ENCODE results near the gene PTPRN2. TPM values are rescaled to one million over a fixed set of nuclear protein-coding genes. Genes with fewer than 3 reads are reported as not detected.

PTPRN2 gene
- total RNA-seq, 4 donors from 2014 or later: 14.9 to 34.3 (median 21.3) TPM

GRCh38 chr7:157774495-157774894, 813.1 kb downstream of the PTPRN2 start:
- TF ChIP-seq POLR2A (IDR thresholded peaks at IDR 0.05) (no peak), CTCF (IDR thresholded peaks at IDR 0.05) (no peak)
- H3K27ac ChIP-seq: no peak overlapping the region
- H3K27me3 ChIP-seq: no peaks in the 10 kb centered on the region
- H3K4me1 ChIP-seq: no peaks in the 10 kb centered on the region
- no peak overlapping the region for H3K4me3 ChIP-seq
- no peaks in the 10 kb centered on the region for H3K36me3 ChIP-seq
- DNase-seq: no peak
- peaks cover 0 to 5% (median 2%) of the 10 kb centered on the region in 4 donors for H3K9me3 ChIP-seq

DNA sequence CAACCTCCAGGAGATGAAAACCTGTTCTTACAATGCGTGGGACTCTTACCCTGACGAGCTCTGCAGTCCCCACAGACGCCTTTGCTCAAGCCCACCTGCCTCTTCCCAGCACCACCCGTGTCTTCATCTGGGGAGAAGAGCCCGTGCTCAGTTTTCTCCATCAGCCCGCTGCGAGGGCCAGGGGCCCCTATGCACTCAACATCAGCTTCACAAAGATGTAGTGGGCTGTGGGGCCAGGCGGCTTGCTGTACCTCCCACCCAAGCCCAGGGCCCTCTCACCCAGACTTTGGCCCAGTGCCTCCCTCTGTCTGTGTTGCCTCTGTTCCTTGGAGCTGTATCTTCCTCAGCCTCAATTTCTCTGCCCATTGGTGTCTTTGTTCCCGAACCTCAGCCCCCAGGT, 814.3 kb downstream of the PTPRN2 start:
- TF ChIP-seq CTCF (IDR thresholded peaks at IDR 0.05): no peak
- TF ChIP-seq POLR2A (IDR thresholded peaks at IDR 0.05): no peak
- Histone ChIP-seq H3K4me3 (no peak overlapping the region), H3K4me1 (no peaks in the 10 kb centered on the region), H3K27ac (no peak overlapping the region), H3K36me3 (no peaks in the 10 kb centered on the region), H3K9me3 (peaks cover 0 to 5% (median 2%) of the 10 kb centered on the region in 4 donors), H3K27me3 (no peaks in the 10 kb centered on the region)
- DNase-seq: no peak

DNA sequence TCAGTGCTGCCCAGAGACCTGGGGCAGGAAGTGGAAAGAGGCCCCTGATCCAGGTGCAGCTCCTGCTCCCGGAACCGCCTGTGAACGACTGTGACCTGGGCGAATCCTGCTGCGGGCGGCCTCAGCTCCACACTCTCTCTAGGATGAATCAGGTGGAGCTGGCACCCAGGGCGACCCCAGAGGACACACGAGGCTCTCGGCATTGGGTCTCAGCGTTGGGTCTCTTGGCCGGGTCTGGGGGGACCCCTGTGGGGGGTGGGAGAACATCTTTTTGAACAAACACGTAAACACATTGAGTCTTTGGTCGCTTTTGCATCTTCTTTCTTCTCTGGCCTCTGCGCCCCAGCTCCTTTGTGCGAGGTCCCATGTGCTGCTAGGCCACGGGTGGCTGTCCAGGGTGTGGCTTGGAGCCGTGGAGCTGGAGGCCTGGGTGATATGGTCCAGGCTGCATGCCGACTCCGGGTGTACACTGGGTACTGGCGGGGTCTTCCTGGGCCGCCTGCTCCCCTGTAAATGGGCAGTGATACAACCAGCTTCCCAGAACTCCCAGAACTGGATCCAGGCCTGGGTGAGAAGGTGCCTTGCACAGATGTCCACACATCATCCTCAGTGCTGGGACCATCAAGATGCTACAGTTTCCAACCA, 815.0 kb downstream of the PTPRN2 start:
- no peaks in the 10 kb centered on the region for H3K27me3 ChIP-seq
- TF ChIP-seq POLR2A (IDR thresholded peaks at IDR 0.05) (no peak), CTCF (IDR thresholded peaks at IDR 0.05) (no peak)
- H3K27ac ChIP-seq: no peak overlapping the region
- H3K9me3 ChIP-seq: peaks cover 0 to 5% (median 2%) of the 10 kb centered on the region in 4 donors
- H3K4me1 ChIP-seq: no peaks in the 10 kb centered on the region
- no peaks in the 10 kb centered on the region for H3K36me3 ChIP-seq
- no peak for DNase-seq
- no peak overlapping the region for H3K4me3 ChIP-seq

- no peak for DNase-seq
- H3K36me3 ChIP-seq: no peaks in the 10 kb centered on the region
- TF ChIP-seq POLR2A (IDR thresholded peaks at IDR 0.05) (no peak), CTCF (IDR thresholded peaks at IDR 0.05) (no peak)
- H3K27ac ChIP-seq: no peak overlapping the region
- no peak overlapping the region for H3K4me3 ChIP-seq
- no peaks in the 10 kb centered on the region for H3K4me1 ChIP-seq
- peaks cover 0 to 5% (median 2%) of the 10 kb centered on the region in 4 donors for H3K9me3 ChIP-seq
- H3K27me3 ChIP-seq: no peaks in the 10 kb centered on the region
Measured at GRCh38 chr7:157771689-157772088, 815.9 kb downstream of the PTPRN2 start.

GRCh38 chr7:157770716-157771320, 816.8 kb downstream of the PTPRN2 start:
- Histone ChIP-seq H3K27me3 (no peaks in the 10 kb centered on the region), H3K36me3 (no peaks in the 10 kb centered on the region), H3K27ac (no peak overlapping the region), H3K9me3 (peaks cover 0 to 5% (median 2%) of the 10 kb centered on the region in 4 donors), H3K4me1 (no peaks in the 10 kb centered on the region), H3K4me3 (no peak overlapping the region)
- no peak for TF ChIP-seq POLR2A (IDR thresholded peaks at IDR 0.05)
- TF ChIP-seq CTCF (IDR thresholded peaks at IDR 0.05): no peak
- no peak for DNase-seq
